Measurements from ENCODE around the gene SLC26A8.
"Not testable (repeated sequence)": the region's sequence is repeated elsewhere in the genome, so short reads cannot be mapped to it uniquely, and the experiment has no call there.

The SLC26A8 gene

DNA sequence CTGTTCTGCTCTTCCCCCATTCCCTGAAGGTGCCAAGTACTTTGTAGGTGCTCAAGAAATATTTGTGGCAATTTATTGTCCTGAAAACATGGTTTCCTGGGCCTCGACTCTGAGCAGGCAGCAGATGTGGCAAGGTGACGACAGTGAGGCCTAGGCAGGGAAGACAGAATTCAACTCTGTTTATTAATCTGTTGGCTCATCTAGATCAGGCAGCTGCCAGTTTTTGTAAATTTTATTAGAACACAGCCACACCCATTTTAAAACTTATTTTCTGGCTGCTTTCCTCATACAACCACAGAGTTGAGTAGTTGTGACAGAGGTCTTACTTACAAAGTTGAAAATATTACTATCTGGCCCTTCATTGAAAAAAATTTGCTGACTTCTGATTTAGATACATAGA is 27.7 kb upstream of the SLC26A8 start:
- DNase-seq (ENCODE audit: low read depth in 3 of 3): no peak

DNA sequence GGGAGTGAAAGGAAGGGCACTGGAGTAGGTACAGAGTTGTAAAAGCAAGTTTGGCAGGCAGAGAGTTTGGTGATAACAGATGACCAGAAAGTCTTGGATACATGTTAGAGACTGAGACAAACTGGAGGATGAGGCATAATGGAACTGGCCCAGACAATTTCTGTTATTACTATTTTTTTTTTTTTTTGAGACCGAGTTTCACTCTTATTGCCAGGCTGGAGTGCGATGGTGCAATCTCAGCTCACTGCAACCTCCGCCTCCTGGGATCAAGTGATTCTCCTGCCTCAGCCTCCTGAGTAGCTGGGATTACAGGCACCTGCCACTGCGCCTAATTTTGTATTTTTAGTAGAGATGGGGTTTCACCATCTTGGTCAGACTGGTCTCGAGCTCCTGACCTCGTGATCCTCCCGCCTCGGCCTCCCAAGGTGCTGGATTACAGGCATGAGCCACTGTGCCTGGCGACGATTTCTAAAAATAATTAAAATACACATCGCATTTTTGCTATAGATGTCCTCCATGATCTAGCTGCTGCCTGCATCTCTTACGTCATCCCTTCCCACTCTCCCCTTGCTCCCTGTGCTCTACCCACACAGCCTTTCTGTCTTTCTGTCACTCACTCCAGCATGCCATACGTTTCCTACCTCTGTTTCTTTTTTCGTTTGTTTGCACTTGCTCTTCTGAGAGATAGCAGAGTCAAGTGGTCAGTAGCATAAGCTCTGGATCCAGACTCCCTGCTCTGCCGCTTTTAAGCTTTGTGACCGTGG is 26.7 kb upstream of the SLC26A8 start:
- DNase-seq (ENCODE audit: low read depth in 3 of 3): no peak

DNA sequence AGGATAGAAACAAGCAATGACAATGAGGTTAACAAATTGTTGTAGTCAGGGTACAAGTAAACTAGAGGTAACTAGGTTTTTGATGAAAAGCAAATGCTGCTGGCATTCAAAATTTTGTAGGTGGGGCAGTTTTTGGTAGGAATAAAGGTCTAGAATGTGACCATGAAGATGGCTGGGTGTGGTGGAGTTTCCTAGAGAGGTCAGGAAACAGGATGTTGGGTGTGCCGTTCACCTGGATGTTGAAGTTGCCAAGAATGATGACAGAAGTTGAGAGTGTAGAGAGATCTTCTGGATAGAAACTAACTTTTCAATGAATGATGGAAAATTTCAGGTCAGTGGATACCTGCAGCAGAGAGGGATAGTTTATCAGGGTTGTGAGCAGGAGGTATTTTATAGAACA is 25.9 kb upstream of the SLC26A8 start:
- DNase-seq (ENCODE audit: low read depth in 3 of 3): no peak

DNA sequence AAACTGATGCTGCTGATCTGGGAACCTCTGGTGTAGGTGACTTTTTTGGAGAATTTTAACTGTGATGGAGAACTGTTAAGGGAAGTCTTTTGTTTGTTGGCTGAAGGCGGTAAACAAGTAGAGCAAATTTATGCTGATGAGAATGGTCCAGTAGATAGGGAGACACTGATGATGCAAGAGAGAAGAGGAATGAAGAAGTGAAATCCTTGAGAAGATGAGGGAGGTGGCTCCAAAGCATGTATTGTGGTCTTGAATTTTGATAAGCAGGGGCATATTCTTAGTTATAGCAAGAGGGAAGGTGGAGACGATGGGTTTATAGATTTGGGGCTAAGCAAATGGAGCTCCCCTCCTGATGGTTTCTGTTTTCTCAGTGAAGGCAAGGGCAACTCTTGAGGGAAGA is 25.1 kb upstream of the SLC26A8 start:
- DNase-seq (ENCODE audit: low read depth in 3 of 3): no peak

DNA sequence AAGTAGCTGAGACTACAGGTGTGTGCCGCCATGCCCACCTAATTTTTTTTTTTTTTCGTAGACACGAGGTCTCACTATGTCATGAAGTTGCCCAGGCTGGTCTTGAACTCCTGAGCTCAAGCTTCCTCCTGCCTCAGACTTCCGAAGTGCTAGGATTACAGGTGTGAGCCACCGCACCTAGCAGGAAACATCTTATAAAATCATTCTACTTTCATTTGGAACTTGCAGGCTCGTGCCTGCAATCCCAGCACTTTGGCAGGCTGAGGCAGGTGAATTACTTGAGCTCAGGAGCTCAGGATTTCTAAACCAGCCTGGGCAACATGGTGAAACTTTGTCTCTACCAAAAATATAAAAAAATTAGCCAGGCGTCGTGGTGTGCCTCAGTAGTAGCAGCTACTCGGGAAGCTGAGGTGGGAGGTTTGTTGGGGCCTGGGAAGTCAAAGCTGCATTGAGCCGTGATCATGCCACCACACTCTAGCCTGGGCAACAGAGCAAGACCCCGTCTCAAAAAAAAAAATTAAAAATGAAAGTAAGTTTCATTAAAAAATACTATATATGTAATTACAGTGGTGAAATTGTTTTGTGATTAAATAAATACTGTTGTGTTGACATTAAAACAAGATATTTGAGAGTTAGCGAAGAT is 18.3 kb upstream of the SLC26A8 start:
- no peak for DNase-seq (ENCODE audit: low read depth in 3 of 3)

DNA sequence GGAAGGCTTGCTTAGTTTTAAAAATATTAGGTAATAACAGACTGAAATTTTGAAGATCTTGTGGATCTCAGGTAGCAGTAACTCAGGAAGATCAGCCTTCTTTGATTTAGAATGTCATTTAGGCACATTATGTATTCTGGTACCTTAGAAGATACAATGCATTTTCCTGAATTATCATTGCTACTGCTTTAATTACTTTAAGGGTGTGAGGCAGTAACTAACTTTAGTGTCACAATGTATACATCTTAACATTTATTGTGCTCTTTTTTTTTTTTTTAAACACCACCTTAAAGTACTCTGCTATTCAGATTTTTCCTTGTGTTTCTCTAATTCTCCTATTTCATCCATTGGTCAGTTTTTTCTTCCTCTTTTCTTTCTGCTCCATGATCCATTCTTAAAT is 16.5 kb upstream of the SLC26A8 start:
- no peak for DNase-seq (ENCODE audit: low read depth in 3 of 3)

DNA sequence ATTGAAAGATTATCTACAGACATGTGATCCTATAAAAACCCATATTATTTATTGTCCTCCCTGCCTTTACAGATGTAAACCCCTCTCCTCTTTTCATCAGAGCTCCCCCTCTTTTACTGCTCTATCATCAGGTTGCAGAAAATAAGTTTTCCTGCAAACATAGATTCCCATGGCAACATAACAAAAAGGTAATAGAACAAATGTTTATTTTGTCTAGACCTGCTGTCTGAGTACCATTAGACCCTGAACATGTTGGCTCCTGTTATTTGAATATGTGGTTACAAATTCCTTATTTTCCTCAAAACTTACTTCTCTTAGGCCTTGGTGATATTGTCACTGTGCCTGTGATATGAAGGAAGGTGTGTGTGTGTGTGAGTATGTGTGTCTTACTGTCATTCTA is 14.7 kb upstream of the SLC26A8 start:
- DNase-seq (ENCODE audit: low read depth in 3 of 3): no peak

DNA sequence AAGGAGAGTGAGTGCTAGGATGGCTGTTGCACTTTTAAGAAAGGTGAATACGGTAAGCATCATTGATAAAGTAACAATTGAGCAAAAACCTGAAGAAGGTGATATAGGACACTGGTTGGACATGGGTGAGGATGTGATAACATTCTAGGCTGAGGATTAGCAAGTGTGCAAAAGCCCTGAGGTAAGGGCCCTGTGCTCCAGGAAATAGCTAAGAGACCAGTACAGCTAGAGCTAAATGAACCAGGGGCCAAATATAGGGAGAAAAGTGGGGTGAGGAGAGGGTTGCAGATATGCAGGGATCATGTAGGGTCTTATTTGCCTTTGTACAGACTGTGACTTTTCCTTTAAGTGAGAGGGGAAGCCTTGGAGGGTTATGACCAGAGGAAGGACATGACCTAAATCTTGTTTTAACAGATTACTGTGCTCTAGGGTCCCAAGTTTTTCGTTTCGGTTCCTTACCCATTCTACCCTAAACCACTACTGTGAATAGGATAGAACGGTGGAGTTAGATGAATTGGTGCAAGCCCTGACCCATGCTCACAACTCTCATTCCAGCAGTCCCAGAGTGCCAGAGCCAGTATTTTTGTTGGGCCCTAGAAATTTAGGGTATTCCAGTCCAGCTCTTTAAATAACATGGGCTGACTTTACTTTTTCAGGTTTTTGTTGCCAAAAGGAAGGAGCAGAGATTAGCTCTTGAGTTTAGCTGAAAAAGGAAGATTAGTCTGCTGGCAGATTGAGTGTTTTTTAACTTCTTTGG is 13.9 kb upstream of the SLC26A8 start:
- no peak for DNase-seq (ENCODE audit: low read depth in 3 of 3)

DNA sequence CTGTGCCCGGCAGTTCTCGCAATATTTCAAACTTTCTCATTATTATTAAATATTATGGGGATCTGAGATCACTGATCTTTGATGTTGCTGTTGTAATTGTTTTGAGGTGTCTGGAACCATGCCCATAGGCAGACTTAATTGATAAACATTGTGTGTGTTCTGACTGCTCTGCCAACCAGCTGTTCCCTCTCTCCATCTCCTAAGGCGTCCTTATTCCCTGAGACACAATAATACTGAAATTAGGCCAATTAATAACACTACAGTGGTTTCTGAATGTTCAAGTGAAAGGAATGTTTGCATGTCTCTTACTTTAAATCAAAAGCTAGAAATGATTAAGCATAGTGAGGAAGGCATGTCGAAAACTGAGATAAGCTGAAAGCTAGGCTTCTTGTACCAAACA is 10.8 kb upstream of the SLC26A8 start:
- DNase-seq (ENCODE audit: low read depth in 3 of 3): no peak

DNA sequence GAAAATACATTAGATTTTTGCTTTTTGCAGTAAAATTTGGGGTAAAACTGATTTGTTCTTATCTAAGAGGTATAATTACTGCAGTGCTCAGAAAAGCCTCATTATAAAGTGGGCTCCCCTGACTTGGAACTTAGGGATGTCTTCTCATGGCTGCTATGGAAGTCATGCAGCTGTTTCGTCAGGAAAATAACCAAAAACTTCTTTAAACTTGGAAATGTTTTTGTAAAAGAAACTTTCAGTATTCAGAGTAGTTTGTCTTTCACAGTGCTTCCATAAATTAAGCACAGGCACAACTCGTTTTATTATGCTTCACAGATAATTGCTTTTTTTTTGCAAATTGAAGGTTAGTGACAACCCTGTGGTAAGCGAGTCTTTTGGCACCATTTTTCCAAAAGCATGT is 10.0 kb upstream of the SLC26A8 start:
- DNase-seq (ENCODE audit: low read depth in 3 of 3): no peak

DNA sequence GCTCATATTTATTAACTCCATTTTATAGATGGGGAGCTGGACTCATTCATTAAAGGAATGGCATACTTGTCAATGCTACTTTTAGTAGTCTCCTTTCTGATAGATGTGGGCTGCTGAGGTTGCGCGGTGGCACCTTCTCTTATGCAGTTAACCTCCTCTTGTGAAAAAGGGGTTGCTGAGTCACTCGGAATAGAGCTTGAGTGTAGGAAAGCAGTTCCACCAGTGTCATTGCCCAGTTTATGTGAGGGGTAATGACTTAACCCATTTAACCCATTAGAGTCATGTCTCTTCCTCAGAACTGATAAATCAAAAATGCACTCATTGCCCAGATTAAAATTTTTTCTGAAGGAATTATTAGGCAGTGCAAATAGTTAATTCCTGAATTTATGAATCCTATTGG is 9.5 kb upstream of the SLC26A8 start:
- no peak for DNase-seq (ENCODE audit: low read depth in 3 of 3)

DNA sequence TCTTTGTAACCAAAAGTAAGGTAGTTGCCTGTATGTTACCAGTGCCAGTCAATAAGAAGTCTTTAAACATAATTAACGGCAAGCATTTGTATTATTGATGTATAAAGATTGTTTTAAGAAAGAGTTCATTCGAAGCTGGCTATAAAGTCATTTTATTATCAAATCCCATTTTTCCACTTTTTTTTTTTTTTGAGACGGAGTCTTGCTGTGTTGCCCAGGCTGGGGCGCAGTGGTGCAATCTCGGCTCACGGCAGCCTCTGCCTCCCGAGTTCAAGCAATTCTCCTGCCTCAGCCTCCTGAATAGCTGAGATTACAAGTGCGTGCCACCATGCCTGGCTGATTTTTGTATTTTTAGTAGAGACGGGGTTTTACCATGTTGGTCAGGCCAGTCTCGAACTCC is 8.7 kb upstream of the SLC26A8 start:
- not testable (repeated sequence) for DNase-seq (ENCODE audit: low read depth in 3 of 3)

DNA sequence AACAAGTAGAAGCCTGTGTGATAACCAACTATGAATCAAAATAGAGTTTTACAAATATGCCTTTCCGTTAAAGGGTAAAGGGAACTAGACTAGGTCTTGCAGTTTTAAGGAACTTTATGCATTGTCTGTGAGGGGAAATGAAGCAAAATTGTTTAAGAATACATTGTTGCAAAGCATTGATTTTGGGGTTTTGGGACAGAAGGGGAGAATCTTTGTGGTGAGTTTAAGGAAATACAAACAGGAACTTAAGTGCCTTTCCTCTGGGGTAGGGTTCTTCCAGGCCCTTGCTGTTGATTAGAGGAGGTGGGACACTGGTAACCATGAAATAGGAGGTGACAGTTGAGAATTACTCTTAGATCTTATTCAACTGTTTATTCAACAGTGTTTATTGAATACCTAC is 7.8 kb upstream of the SLC26A8 start:
- no peak for DNase-seq (ENCODE audit: low read depth in 3 of 3)

DNA sequence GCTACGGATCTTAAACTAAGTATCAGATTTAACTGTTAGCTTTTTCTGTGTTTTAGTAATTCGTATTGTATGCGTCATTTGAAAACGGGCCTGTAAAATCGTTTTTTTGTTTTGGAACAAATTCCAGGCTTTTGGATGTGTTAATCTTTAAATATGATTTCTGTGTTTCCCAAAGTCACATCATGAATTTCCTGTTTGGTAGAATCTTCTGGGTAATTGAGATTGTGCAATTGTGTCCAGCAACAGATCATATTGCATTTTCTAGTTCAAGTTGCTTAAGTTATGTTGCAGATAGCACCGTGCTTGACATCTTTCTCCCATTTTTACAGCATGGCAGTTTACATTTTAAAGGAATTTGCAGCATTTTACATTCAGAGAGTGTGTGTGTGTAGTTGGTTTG is 5.0 kb upstream of the SLC26A8 start:
- no peak for DNase-seq (ENCODE audit: low read depth in 3 of 3)

DNA sequence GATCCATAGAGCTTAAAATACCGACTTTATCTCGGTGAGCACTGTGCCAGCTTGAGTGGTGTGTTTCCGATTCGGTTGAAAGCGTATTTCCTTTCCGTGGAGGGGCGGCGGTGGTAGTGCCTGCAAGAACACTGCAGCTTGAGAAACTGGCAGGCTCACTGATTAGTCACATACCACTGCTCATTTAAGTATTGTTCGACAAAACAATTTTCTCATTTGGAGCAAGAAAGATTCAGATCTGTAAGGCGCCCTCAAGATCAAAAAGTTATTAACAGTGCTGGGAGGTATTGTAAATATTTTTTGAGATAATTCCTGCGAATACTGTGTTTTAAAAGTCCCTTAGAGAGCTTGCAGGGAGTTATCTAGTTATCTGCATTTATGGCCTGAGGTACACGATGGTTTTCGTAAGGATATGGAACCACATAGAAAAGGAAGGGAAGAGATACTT is 4.5 kb upstream of the SLC26A8 start:
- DNase-seq (ENCODE audit: low read depth in 3 of 3): peak; percentile 51 to 59 (median 58)

DNA sequence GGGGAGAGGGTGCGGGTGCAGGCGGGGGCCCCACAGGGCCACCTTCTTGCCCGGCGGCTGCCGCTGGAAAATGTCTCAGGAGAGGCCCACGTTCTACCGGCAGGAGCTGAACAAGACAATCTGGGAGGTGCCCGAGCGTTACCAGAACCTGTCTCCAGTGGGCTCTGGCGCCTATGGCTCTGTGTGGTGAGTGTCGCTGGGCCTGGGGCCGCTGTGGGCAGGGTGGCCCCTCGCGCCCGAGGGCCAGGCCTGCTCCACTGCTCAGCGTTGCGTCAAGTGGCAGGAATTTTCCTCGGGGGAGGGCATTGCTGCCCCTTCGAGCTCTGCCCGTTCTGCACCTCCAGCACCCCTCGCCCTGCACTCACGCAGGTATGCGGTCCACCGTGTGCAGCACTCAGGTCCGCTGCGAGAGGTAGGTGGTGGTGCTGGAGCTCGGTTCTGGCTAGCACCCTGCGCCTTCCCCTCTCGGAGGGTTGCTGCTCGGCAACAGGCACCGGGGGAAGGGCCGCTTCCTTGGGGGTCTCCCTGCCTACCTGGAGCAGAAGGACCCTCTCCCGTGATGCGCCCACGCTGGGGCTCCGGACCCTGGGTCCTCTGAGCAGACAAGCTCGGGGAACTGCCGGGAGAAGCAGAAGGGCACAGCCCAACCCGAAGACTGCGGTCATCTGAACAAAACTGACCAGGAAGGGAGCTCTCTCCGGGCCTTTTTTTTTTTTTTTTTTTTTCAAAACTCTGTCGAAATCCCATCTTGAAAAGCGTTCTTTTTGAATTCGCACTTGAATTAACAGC is 3.8 kb upstream of the SLC26A8 start:
- peak; percentile 5 to 26 (median 14) for DNase-seq (ENCODE audit: low read depth in 3 of 3)

DNA sequence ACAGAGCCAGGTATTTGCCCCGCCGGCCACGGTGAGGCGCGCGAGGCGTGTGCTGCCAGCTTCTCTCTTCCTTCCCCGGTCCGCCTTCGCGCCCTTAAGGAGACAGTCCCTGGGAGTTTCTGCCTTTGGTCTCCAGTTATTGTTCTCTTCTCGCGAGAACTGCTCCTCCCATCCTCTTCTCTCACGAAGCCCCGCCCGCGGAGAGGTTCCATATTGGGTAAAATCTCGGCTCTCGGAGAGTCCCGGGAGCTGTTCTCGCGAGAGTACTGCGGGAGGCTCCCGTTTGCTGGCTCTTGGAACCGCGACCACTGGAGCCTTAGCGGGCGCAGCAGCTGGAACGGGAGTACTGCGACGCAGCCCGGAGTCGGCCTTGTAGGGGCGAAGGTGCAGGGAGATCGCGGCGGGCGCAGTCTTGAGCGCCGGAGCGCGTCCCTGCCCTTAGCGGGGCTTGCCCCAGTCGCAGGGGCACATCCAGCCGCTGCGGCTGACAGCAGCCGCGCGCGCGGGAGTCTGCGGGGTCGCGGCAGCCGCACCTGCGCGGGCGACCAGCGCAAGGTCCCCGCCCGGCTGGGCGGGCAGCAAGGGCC is 3.2 kb upstream of the SLC26A8 start, which contains the start of gene MAPK14:
TSS of gene MAPK14 (plus strand) at position 308 of the 587 bp plus-strand sequence. CDS start 350 bp downstream, outside the sequence.
- DNase-seq (ENCODE audit: low read depth in 3 of 3): peak; percentile 92 to 98 (median 97)

DNA sequence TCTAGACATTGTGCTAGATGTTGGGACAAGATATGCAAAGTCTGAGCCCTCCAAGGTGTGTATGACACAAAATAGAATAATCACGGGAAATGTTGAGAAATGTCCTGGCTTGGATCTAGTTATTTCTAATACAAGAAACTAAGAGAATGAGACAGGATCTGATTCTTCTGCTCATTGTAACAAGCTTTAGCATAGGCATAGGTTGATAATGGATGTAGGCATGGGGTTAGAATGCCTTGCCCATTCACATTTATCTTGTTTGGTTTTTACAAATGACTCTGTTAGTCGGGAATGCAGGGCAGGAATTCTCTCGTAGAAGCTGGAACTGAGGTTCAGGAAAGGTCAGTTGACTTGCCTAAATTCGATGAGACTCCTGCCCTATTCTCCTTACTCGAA is 1.5 kb upstream of the SLC26A8 start:
- no peak for DNase-seq (ENCODE audit: low read depth in 3 of 3)

DNA sequence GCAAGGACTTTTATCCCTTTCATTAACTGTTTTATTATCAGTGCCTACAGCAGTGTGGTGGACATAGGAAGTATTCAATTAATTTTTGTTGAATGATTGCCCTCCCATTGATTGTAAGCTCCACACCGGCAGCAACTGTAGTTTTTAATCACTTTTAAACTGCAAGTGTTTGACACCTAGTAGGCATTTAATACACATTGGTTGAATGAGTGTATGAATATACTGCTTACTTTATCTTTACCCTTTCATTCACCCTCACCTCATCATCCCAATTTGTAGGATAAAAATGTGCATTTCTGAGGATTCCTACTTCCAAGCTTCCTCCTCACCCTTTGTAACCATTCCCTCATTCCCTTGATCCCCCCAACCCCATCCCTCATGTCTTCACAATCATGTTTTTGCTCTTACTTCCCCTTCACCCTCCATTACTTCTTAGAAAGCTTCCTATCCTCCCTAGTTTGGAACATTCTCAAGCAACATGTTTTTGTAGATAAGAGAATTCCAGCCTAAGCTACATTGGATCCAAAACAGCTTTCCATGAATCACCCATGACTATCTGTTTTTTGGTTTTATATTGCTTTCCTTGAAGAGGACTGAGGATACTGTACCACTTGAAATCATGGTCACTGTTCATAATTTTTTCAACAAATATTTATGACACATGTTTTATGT is 955 bp upstream of the SLC26A8 start:
- no peak for DNase-seq (ENCODE audit: low read depth in 3 of 3)

DNA sequence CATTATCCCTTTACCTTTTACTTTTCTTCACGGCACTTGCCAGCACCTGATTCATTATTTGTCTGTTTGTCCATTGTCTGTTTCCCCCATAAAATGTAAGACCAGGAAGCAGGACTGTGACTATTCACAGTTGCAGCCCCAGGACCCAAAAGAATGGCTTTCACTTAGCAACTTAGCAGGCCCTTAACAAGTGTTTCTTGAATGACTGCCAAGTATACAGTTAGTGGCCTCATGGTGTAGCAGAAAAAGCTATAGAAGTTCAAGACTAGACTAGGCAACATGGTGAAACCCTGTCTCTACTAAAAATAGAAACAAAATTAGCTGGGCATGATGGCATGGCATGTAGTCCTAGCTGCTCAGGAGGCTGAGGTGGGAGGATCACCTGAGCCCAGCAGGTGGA is 4.3 kb downstream of the SLC26A8 start:
- DNase-seq (ENCODE audit: low read depth in 3 of 3): no peak

DNA sequence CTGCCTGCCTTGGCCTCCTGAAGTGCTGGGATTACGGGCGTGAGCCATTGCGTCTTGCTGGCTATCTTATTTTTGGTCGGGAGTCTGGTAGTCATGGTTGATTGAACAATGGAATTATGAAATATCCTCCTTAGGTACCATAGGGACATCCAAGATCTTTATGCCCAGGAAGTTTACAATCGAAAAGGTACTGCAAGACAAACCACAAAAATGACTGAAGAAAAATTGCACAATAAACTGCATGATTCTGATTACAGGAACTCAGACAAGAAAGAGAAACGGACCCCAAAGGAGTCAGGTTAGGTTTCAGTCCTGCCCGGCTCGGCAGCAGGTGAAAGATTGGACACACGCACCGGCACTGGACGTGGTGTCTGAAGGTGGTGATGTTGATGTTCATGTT is 5.3 kb downstream of the SLC26A8 start:
- no peak for DNase-seq (ENCODE audit: low read depth in 3 of 3)
